CD14-positive monocyte (primary cell): Measurements from ENCODE around the gene EPHA10. TPM values are rescaled to one million over a fixed set of nuclear protein-coding genes. Genes with fewer than 3 reads are reported as not detected.

Source experiments
- DNase-seq, 3 donors: peaks; one replicate each; pipeline ENCODE4 v3.0.0-alpha.2; 2011 to 2022
- H2AFZ ChIP-seq: 2 replicates; pipeline ENCODE4 v1.6.0; 2012; ENCODE audit warnings: mild to moderate bottlenecking, low read depth, low read length, inconsistent platforms; ENCODE audit not compliant: insufficient read depth, poor library complexity, severe bottlenecking
- H3K27ac ChIP-seq, 2 donors: 1 replicate in 1 of 2; 2 replicates in 1 of 2; pipeline ENCODE4 v1.5.1; 2012 to 2013; ENCODE audit warnings: low read length in 2 of 2, control low read depth in 1 of 2, inconsistent platforms in 1 of 2, low read depth in 1 of 2, mild to moderate bottlenecking in 1 of 2
- H3K27me3 ChIP-seq, 2 donors: one replicate each; pipeline versions ENCODE4 v1.6.0 to v1.6.1; 2011 to 2013; ENCODE audit warnings: low read length in 2 of 2; ENCODE audit not compliant: control insufficient read depth in 2 of 2, insufficient read depth in 2 of 2
- H3K36me3 ChIP-seq, 2 donors: replicated peaks in 1 of 2; 1 replicate in 1 of 2; 2 replicates in 1 of 2; pipeline versions ENCODE4 v1.5.1 to v1.6.1; 2012 to 2013; ENCODE audit warnings: low read length in 2 of 2, control low read depth in 1 of 2, inconsistent platforms in 1 of 2, mild to moderate bottlenecking in 1 of 2; ENCODE audit not compliant: insufficient read depth in 2 of 2, control insufficient read depth in 1 of 2
- H3K4me1 ChIP-seq, 2 donors: 1 replicate in 1 of 2; 2 replicates in 1 of 2; pipeline versions ENCODE4 v1.5.1 to v1.6.1; 2012 to 2013; ENCODE audit warnings: low read length in 2 of 2, control low read depth in 1 of 2, inconsistent platforms in 1 of 2, mild to moderate bottlenecking in 1 of 2, moderate library complexity in 1 of 2; ENCODE audit not compliant: insufficient read depth in 2 of 2, control insufficient read depth in 1 of 2
- H3K4me2 ChIP-seq: replicated peaks from 2 replicates; pipeline ENCODE3; 2012; ENCODE audit warnings: low read length, moderate library complexity, mild to moderate bottlenecking; ENCODE audit not compliant: poor library complexity, severe bottlenecking; ENCODE audit errors: extremely low read depth
- H3K4me3 ChIP-seq, 3 experiments: fragments of 200-600 bp in 1 of 3; sonication (generic) in 1 of 3; replicated peaks in 1 of 3; 1 replicate in 2 of 3; 2 replicates in 1 of 3; pipeline ENCODE4 v1.5.1; 2011 to 2013; ENCODE audit warnings: low read length in 3 of 3, mild to moderate bottlenecking in 3 of 3, control low read depth in 2 of 3, low read depth in 2 of 3, inconsistent platforms in 1 of 3, moderate library complexity in 1 of 3
- H3K79me2 ChIP-seq: 2 replicates; pipeline ENCODE4 v1.6.0; 2012; ENCODE audit warnings: mild to moderate bottlenecking, control low read depth, inconsistent platforms, low read length, moderate library complexity; ENCODE audit not compliant: insufficient read depth
- H3K9ac ChIP-seq: 2 replicates; pipeline ENCODE4 v1.6.0; 2017; ENCODE audit warnings: low read length, mild to moderate bottlenecking; ENCODE audit not compliant: insufficient read depth, poor library complexity, severe bottlenecking
- H3K9me3 ChIP-seq, 2 donors: replicated peaks in 1 of 2; 1 replicate in 1 of 2; 2 replicates in 1 of 2; pipeline versions ENCODE4 v1.5.1 to v1.6.1; 2012 to 2013; ENCODE audit warnings: low read length in 2 of 2, control low read depth in 1 of 2; ENCODE audit not compliant: control insufficient read depth in 1 of 2, insufficient read depth in 1 of 2
- H4K20me1 ChIP-seq: 2 replicates; pipeline ENCODE4 v1.6.0; 2012; ENCODE audit warnings: mild to moderate bottlenecking, low read length, control low read depth, moderate library complexity; ENCODE audit not compliant: insufficient read depth
- H3K27ac Mint-ChIP-seq, 7 donors: one replicate each; pipeline ENCODE4 v1.8.0; 2020; ENCODE audit warnings: mild to moderate bottlenecking in 7 of 7, mixed read lengths in 7 of 7, moderate library complexity in 6 of 7, inconsistent platforms in 2 of 7
- H3K27me3 Mint-ChIP-seq, 3 donors: one replicate each; pipeline ENCODE4 v1.8.0; 2021 to 2022; ENCODE audit warnings: low read depth in 3 of 3, mild to moderate bottlenecking in 3 of 3, mixed read lengths in 3 of 3, moderate library complexity in 3 of 3, inconsistent platforms in 1 of 3
- H3K36me3 Mint-ChIP-seq, 2 donors: one replicate each; pipeline ENCODE4 v1.8.0; 2020; ENCODE audit warnings: mixed read lengths in 2 of 2, inconsistent platforms in 1 of 2, mild to moderate bottlenecking in 1 of 2
- H3K4me1 Mint-ChIP-seq: one replicate; pipeline ENCODE4 v1.8.0; 2020; ENCODE audit warnings: mild to moderate bottlenecking, mixed read lengths
- H3K4me3 Mint-ChIP-seq, 2 donors: one replicate each; pipeline ENCODE4 v1.8.0; 2020; ENCODE audit warnings: mild to moderate bottlenecking in 2 of 2, mixed read lengths in 2 of 2, moderate library complexity in 1 of 2
- H3K9me3 Mint-ChIP-seq, 7 donors: one replicate each; pipeline ENCODE4 v1.8.0; 2020 to 2022; ENCODE audit warnings: mixed read lengths in 7 of 7, mild to moderate bottlenecking in 6 of 7, moderate library complexity in 6 of 7, inconsistent platforms in 2 of 7
- WGBS: methylation state at CpG from one replicate; pipeline ENCODE4 v1.1.5; 2013; ENCODE audit warnings: missing lambda C conversion rate; ENCODE audit not compliant: insufficient coverage; 5-methylcytosine and 5-hydroxymethylcytosine counted together
- intact Hi-C, 2 donors: fragments of 100-400 bp; cut with micrococcal nuclease; formaldehyde crosslinking; loops; one replicate each; pipeline versions ENCODE4 v1.15.0 to v1.15.1; 2023
- polyA plus RNA-seq, 3 donors: library from polyadenylated mRNA; depleted of rRNA in 1 of 3; unstranded in 2 of 3; stranded (reverse) in 1 of 3; fragments of 300-500 nt in 2 of 3; fragments of >200 nt in 1 of 3; fragmentation: Illumina TruSeq in 2 of 3; gene quantifications; 1 replicate in 2 of 3; 2 replicates in 1 of 3; pipeline ENCODE4 v1.2.3, GENCODE V29; 2012 to 2021
- TF ChIP-seq, protein P1 (sequence below): fragments of 200-600 bp; IDR thresholded peaks from one replicate; pipeline ENCODE4 v1.8.0; 2022; ENCODE audit warnings: antibody characterized with exemption, mild to moderate bottlenecking

The EPHA10 gene
- polyA plus RNA-seq, 3 donors = not detected

DNA sequence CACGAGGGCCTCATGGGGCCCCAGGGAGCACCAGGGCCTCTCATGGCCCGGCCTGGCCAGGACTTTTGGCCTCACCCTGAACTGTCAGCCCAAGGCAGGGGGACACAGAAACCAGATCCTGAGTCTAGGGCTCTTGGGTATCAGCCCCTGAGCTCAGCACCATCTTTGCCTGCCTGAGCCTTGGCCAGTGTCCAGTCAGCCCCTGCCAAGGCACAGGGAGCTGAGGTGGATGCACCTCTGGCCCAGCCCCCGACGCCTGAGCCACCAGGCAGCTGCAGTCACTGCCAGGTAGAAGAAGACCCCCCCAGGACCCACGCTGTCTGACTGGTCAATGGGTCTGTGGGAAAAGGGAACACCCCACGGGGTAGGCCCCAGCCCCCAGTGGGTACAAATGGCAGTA lies 47.3 kb downstream of the EPHA10 start:
- H3K9me3 Mint-ChIP-seq = no peaks in the 10 kb centered on the region
- Histone ChIP-seq H2AFZ (no peak overlapping the region), H3K4me2 (no peak overlapping the region), H3K36me3 (no peaks in the 10 kb centered on the region), H3K27me3 (no peaks in the 10 kb centered on the region), H3K27ac (no peak overlapping the region), H3K9me3 (no peaks in the 10 kb centered on the region), H4K20me1 (no peaks in the 10 kb centered on the region), H3K4me1 (no peaks in the 10 kb centered on the region), H3K9ac (no peak overlapping the region), H3K79me2 (no peaks in the 10 kb centered on the region), H3K4me3 (no peak overlapping the region)
- H3K4me1 Mint-ChIP-seq = no peaks in the 10 kb centered on the region
- no peak overlapping the region for H3K27ac Mint-ChIP-seq
- no peak overlapping the region for H3K4me3 Mint-ChIP-seq
- no peaks in the 10 kb centered on the region for H3K36me3 Mint-ChIP-seq
- TF ChIP-seq, protein P1, sequence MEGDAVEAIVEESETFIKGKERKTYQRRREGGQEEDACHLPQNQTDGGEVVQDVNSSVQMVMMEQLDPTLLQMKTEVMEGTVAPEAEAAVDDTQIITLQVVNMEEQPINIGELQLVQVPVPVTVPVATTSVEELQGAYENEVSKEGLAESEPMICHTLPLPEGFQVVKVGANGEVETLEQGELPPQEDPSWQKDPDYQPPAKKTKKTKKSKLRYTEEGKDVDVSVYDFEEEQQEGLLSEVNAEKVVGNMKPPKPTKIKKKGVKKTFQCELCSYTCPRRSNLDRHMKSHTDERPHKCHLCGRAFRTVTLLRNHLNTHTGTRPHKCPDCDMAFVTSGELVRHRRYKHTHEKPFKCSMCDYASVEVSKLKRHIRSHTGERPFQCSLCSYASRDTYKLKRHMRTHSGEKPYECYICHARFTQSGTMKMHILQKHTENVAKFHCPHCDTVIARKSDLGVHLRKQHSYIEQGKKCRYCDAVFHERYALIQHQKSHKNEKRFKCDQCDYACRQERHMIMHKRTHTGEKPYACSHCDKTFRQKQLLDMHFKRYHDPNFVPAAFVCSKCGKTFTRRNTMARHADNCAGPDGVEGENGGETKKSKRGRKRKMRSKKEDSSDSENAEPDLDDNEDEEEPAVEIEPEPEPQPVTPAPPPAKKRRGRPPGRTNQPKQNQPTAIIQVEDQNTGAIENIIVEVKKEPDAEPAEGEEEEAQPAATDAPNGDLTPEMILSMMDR = no peak
- peaks cover 3 to 8% (median 7%) of the 10 kb centered on the region in 3 donors for H3K27me3 Mint-ChIP-seq
- 91% methylated on average over 4 of the region's 6 CpGs for WGBS
- no peak for DNase-seq
- intact Hi-C loops = no loop called here

DNA sequence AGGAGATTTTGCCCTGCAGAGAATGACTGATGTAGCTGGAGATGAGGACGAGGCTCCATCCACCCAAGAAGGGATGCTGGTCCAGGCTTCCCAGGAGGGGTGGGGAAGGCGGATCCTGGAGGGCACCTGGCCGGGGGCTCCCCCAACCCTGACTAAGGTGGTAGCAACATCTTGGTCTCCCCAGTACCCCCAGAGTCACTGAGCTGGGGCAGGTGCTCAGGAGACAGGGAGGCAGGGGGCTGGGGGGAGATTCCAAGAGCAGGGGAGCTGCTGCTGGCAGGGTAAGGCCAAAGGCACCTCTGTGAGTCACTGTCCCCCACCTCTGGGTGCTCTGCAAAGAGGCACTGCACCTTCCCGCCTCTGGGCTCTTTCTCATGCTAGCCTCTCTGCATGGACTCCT lies 48.6 kb downstream of the EPHA10 start:
- 86% methylated on average over 2 of the region's 4 CpGs for WGBS
- no peaks in the 10 kb centered on the region for H3K4me1 Mint-ChIP-seq
- intact Hi-C loops = no loop called here
- peaks cover 3 to 8% (median 7%) of the 10 kb centered on the region in 3 donors for H3K27me3 Mint-ChIP-seq
- H3K36me3 Mint-ChIP-seq = peaks cover 5 to 8% of the 10 kb centered on the region in 2 donors
- Histone ChIP-seq H3K4me1 (no peaks in the 10 kb centered on the region), H3K4me2 (no peak overlapping the region), H4K20me1 (no peaks in the 10 kb centered on the region), H3K4me3 (no peak overlapping the region), H2AFZ (no peak overlapping the region), H3K9me3 (no peaks in the 10 kb centered on the region), H3K36me3 (peaks cover 0 to 7% of the 10 kb centered on the region in 2 donors), H3K79me2 (no peaks in the 10 kb centered on the region), H3K27ac (no peak overlapping the region), H3K9ac (no peak overlapping the region), H3K27me3 (no peaks in the 10 kb centered on the region)
- no peak for DNase-seq
- TF ChIP-seq, protein P1 = no peak
- no peak overlapping the region for H3K4me3 Mint-ChIP-seq
- H3K9me3 Mint-ChIP-seq = no peaks in the 10 kb centered on the region
- no peak overlapping the region for H3K27ac Mint-ChIP-seq
